Heart left ventricle (tissue), 16 donors: ENCODE data around the gene OR56A1. TPM values are rescaled to one million over a fixed set of nuclear protein-coding genes. Genes with fewer than 3 reads are reported as not detected.

Experiments
- ATAC-seq, 4 donors: fragments of 200-7000 bp; cut with Tn5 transposase; one replicate each; pipeline ENCODE4 v1.9.1; 2020 to 2022; ENCODE audit warnings: moderate library complexity in 4 of 4, mild to moderate bottlenecking in 3 of 4, moderate number of reproducible peaks in 1 of 4
- DNase-seq, 5 donors: peaks; one replicate each; pipeline ENCODE4 v3.0.0-alpha.2; 2020
- H3K27ac ChIP-seq, 12 donors: fragments of 200-600 bp; sonication (generic) in 4 of 12; one replicate each; pipeline versions ENCODE4 v1.5.0 to v1.8.0; 2016 to 2022; ENCODE audit warnings: mild to moderate bottlenecking in 2 of 12
- H3K27me3 ChIP-seq, 9 donors: fragments of 200-600 bp; sonication (generic) in 2 of 9; one replicate each; pipeline versions ENCODE4 v1.5.1 to v1.8.0; 2016 to 2022; ENCODE audit warnings: mild to moderate bottlenecking in 3 of 9
- H3K36me3 ChIP-seq, 9 donors: fragments of 200-600 bp; sonication (generic) in 2 of 9; one replicate each; pipeline versions ENCODE4 v1.5.0 to v1.8.0; 2018 to 2022; ENCODE audit warnings: mild to moderate bottlenecking in 2 of 9
- H3K4me1 ChIP-seq, 12 donors: fragments of 200-600 bp; sonication (generic) in 4 of 12; one replicate each; pipeline versions ENCODE4 v1.5.0 to v1.8.0; 2016 to 2022; ENCODE audit warnings: mild to moderate bottlenecking in 3 of 12
- H3K4me3 ChIP-seq, 12 donors: fragments of 200-600 bp; sonication (generic) in 4 of 12; one replicate each; pipeline versions ENCODE4 v1.5.0 to v1.8.0; 2017 to 2022; ENCODE audit warnings: mild to moderate bottlenecking in 9 of 12, moderate library complexity in 4 of 12
- H3K9me3 ChIP-seq, 12 donors: fragments of 200-600 bp; sonication (generic) in 4 of 12; one replicate each; pipeline versions ENCODE4 v1.5.0 to v1.8.0; 2016 to 2022; ENCODE audit warnings: mild to moderate bottlenecking in 1 of 12
- POLR2A ChIP-seq, 2 donors: fragments of 450-650 bp; IDR thresholded peaks; one replicate each; pipeline ENCODE4 v1.6.1; 2017; ENCODE audit warnings: antibody characterized with exemption in 2 of 2, mild to moderate bottlenecking in 2 of 2, moderate library complexity in 2 of 2
- WGBS, 4 donors: extraction: QIAGEN DNeasy Blood & Tissue Kit in 2 of 4; methylation state at CpG; one replicate each; pipeline versions ENCODE4 v1.1.5 to v1.1.7; 2013 to 2018; 5-methylcytosine and 5-hydroxymethylcytosine counted together
- intact Hi-C, 10 donors: fragments of 100-400 bp; cut with DNase I; formaldehyde crosslinking; loops; one replicate each; pipeline versions ENCODE4 v1.11.1 to v1.14.2; 2022
- polyA plus RNA-seq, 2 donors: library from polyadenylated mRNA; stranded (reverse); fragments of 200-250 nt; gene quantifications; one replicate each; pipeline ENCODE4 v1.2.3, GENCODE V29; 2013
- total RNA-seq, 9 donors: library from RNA; depleted of rRNA in 2 of 9; stranded (reverse); fragments of >200 nt in 2 of 9; fragmentation: NEBNext Ultra II Directional in 3 of 9; extraction: Animal tissue kit (Norgen Biotek cat#: 25700) in 3 of 9; gene quantifications; one replicate each; pipeline versions ENCODE4 v1.1.0 to v1.2.4, GENCODE V29; 2016 to 2023
- TF ChIP-seq, protein P1 (sequence below), 12 donors: fragments of 200-600 bp; sonication (generic) in 4 of 12; IDR thresholded peaks; one replicate each; pipeline versions ENCODE4 v1.5.0 to v1.8.0; 2018 to 2022; ENCODE audit warnings: antibody characterized with exemption in 12 of 12, mild to moderate bottlenecking in 5 of 12
- donor health status: ischemic (EF 13 %, LVEDD 7.1; RV severe dilation, severe dysfunction).
- donor health status: healthy with polysubstance abuse.
- donor health status: DM: no; HTN: yes; CAD: no.
- donor health status: DM: no; HTN: no; CAD: no.
- donor health status: ischemic (EF 25% LVEDD 6.9; RV normal size, moderate dysfunction).
- donor health status: ischemic (EF 25% LVEDD 5.7; RV mildly dilated, moderate dysfunction).
- donor health status: healthy.
- donor health status: DM: yes; HTN: yes; CAD: no.
- donor health status: ischemic (EF 35%, LVEDD 5.7; RV mildly dilated, moderate dysfunction).
- donor health status: nonischemic (EF 11% LVEDD 7.7; RV severe dilation, severe dysfunction).
- donor health status: DM: yes; HTN: yes; CAD: no.
- donor health status: PGD.
- donor health status: ischemic (EF 29% LVEDD 5.4; RV normal size, mild dysfunction).
- donor health status: nonischemic (EF 23%, LVEDD 6.1; RV moderate dilation, normal function).

The OR56A1 gene
- total and polyA plus RNA-seq, 11 donors, result 0.03 to 0.06 TPM; not detected in 9

DNA sequence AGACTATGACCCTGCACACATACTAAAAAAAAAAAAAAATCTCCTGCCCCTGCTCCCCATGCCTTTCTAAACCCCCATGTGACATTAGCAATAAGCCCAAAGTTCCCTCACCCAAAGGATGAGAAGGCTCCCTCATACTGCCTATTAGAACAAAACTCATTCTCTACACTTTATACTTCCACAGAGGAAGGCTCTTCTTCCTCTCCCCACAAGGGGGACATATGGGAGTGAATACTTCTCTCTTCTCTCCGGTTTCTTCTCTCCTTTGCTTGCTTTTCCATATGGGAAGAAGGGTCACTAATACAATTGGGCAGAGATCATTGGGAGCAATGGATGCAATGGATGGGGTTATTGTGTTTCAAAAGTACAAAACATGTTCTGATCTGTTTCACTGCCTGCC is 47.1 kb downstream of the OR56A1 start:
- TF ChIP-seq POLR2A (IDR thresholded peaks at IDR 0.05), result no peak
- TF ChIP-seq, protein P1, sequence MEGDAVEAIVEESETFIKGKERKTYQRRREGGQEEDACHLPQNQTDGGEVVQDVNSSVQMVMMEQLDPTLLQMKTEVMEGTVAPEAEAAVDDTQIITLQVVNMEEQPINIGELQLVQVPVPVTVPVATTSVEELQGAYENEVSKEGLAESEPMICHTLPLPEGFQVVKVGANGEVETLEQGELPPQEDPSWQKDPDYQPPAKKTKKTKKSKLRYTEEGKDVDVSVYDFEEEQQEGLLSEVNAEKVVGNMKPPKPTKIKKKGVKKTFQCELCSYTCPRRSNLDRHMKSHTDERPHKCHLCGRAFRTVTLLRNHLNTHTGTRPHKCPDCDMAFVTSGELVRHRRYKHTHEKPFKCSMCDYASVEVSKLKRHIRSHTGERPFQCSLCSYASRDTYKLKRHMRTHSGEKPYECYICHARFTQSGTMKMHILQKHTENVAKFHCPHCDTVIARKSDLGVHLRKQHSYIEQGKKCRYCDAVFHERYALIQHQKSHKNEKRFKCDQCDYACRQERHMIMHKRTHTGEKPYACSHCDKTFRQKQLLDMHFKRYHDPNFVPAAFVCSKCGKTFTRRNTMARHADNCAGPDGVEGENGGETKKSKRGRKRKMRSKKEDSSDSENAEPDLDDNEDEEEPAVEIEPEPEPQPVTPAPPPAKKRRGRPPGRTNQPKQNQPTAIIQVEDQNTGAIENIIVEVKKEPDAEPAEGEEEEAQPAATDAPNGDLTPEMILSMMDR (IDR thresholded peaks at IDR 0.05), result no peak
- DNase-seq (no peak), ATAC-seq (no peak)
- Histone ChIP-seq H3K27me3 (peaks cover 0 to 3% (median 0%) of the 10 kb centered on the region in 9 donors), H3K36me3 (no peaks in the 10 kb centered on the region), H3K9me3 (peaks cover 0 to 28% (median under 1%) of the 10 kb centered on the region in 12 donors), H3K4me3 (no peak overlapping the region), H3K27ac (no peak overlapping the region), H3K4me1 (no peaks in the 10 kb centered on the region)
- 38 to 47% (median 41%) methylated on average over 1 of the region's 1 CpG for WGBS, 4 donors
- intact Hi-C loops, result no loop called here

DNA sequence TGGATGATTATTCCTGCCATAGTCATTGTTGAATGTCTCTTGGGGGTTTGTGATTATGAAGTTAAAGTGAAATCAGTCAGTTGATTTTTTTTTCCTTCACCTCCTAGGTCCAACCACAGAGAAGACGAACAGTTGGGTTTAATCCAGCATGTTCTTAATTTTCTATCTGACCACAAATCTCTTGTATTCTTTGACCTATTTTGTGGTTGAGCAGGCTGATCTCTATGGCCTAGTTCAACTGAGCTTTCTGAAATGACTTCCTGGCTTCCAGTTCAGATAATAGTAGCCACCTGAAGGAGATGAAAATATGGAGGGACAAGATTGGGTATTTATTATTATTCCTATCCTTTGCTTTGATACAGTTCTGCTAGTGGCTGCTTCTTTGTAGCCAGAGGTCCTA is 57.0 kb downstream of the OR56A1 start:
- peaks cover 0 to 14% (median 0%) of the 10 kb centered on the region in 12 donors for H3K9me3 ChIP-seq
- no peak for DNase-seq
- H3K36me3 ChIP-seq, result no peaks in the 10 kb centered on the region
- intact Hi-C loops, result no loop called here
- H3K27me3 ChIP-seq, result peaks cover 0 to 5% (median 0%) of the 10 kb centered on the region in 9 donors
- TF ChIP-seq, protein P1 (IDR thresholded peaks at IDR 0.05), result no peak
- no peak for TF ChIP-seq POLR2A (IDR thresholded peaks at IDR 0.05)
- ATAC-seq, result no peak
- no peak overlapping the region for H3K27ac ChIP-seq
- H3K4me1 ChIP-seq, result no peaks in the 10 kb centered on the region
- H3K4me3 ChIP-seq, result no peak overlapping the region
- 57 to 85% (median 66%) methylated on average over 1 of the region's 1 CpG for WGBS, 4 donors

Other genes starting within 250 kb of the OR56A1 start
- not detected for gene OR52N5, start 247.4 kb downstream of the OR56A1 start, total RNA-seq
- not detected for gene OR52N5, start 247.4 kb downstream of the OR56A1 start, polyA plus RNA-seq
- gene OR52N1, start 239.5 kb downstream of the OR56A1 start, total RNA-seq, result under 1 TPM in 1 of 9 donors, not detected in 8; 0.21 TPM
- not detected for gene OR52N1, start 239.5 kb downstream of the OR56A1 start, polyA plus RNA-seq
- gene OR52N2, start 221.8 kb downstream of the OR56A1 start, total RNA-seq, result not detected
- gene OR52N2, start 221.8 kb downstream of the OR56A1 start, polyA plus RNA-seq, result not detected
- not detected for gene OR52E6, start 188.9 kb downstream of the OR56A1 start, total RNA-seq
- gene OR52E6, start 188.9 kb downstream of the OR56A1 start, polyA plus RNA-seq, result not detected
- gene OR52E8, start 173.1 kb downstream of the OR56A1 start, total RNA-seq, result not detected
- gene OR52E8, start 173.1 kb downstream of the OR56A1 start, polyA plus RNA-seq, result not detected
- gene OR52E4, start 150.1 kb downstream of the OR56A1 start, total RNA-seq, result not detected
- not detected for gene OR52E4, start 150.1 kb downstream of the OR56A1 start, polyA plus RNA-seq
- not detected for gene OR52E5, start 137.6 kb downstream of the OR56A1 start, total RNA-seq
- not detected for gene OR52E5, start 137.6 kb downstream of the OR56A1 start, polyA plus RNA-seq
- gene OR56A3, start 88.5 kb downstream of the OR56A1 start, total RNA-seq, result not detected
- not detected for gene OR56A3, start 88.5 kb downstream of the OR56A1 start, polyA plus RNA-seq
- not detected for gene OR56A5, start 62.3 kb downstream of the OR56A1 start, total RNA-seq
- gene OR56A5, start 62.3 kb downstream of the OR56A1 start, polyA plus RNA-seq, result not detected
- gene OR52L1, start 43.8 kb downstream of the OR56A1 start, total RNA-seq, result not detected
- not detected for gene OR52L1, start 43.8 kb downstream of the OR56A1 start, polyA plus RNA-seq
- gene OR56A4, start 23.8 kb downstream of the OR56A1 start, total RNA-seq, result under 1 TPM in 1 of 9 donors, not detected in 8; 0.40 TPM
- gene OR56A4, start 23.8 kb downstream of the OR56A1 start, polyA plus RNA-seq, result not detected
- not detected for gene OR56B4, start 76.9 kb upstream of the OR56A1 start, total RNA-seq
- not detected for gene OR56B4, start 76.9 kb upstream of the OR56A1 start, polyA plus RNA-seq
- not detected for gene OR52B2, start 139.6 kb upstream of the OR56A1 start, total RNA-seq
- not detected for gene OR52B2, start 139.6 kb upstream of the OR56A1 start, polyA plus RNA-seq
- not detected for gene OR52W1, start 168.5 kb upstream of the OR56A1 start, total RNA-seq
- gene OR52W1, start 168.5 kb upstream of the OR56A1 start, polyA plus RNA-seq, result not detected
- gene C11orf42, start 174.8 kb upstream of the OR56A1 start, total RNA-seq, result not detected
- gene C11orf42, start 174.8 kb upstream of the OR56A1 start, polyA plus RNA-seq, result not detected
- gene FHIP1B, start 203.9 kb upstream of the OR56A1 start, total RNA-seq, result 10 to 100 TPM; 13.1 to 30.3 (median 16.3) TPM
- gene FHIP1B, start 203.9 kb upstream of the OR56A1 start, polyA plus RNA-seq, result 10 to 100 TPM; 13.7 to 25.4 TPM
- not detected for gene CNGA4, start 208.3 kb upstream of the OR56A1 start, total RNA-seq
- under 1 TPM; 0.06 to 0.11 TPM for gene CNGA4, start 208.3 kb upstream of the OR56A1 start, polyA plus RNA-seq
- under 1 TPM in 1 of 9 donors, not detected in 8; 0.14 TPM for gene CCKBR, start 229.1 kb upstream of the OR56A1 start, total RNA-seq
- gene CCKBR, start 229.1 kb upstream of the OR56A1 start, polyA plus RNA-seq, result not detected